Smooth muscle cell (in vitro differentiated cells): Measurements from ENCODE around the gene KLK15. TPM values are rescaled to one million over a fixed set of nuclear protein-coding genes. Genes with fewer than 3 reads are reported as not detected.

Experiments used
- DNase-seq: peaks from one replicate; lab custom pipeline; 2025; ENCODE audit not compliant: unreplicated experiment; lab: John Stamatoyannopoulos, UW
- H2AFZ ChIP-seq: fragments of 200-600 bp; sonication (generic); 2 replicates; pipeline ENCODE4 v1.6.0; 2016; ENCODE audit warnings: antibody characterized with exemption, low read depth, mild to moderate bottlenecking
- H3F3A ChIP-seq: fragments of 200-600 bp; sonication (generic); 2 replicates; pipeline ENCODE4 v1.6.0; 2017; ENCODE audit warnings: antibody characterized with exemption, low read depth
- H3K27ac ChIP-seq: fragments of 200-600 bp; sonication (generic); 2 replicates; pipeline ENCODE4 v1.5.1; 2016; ENCODE audit warnings: low read depth, mild to moderate bottlenecking
- H3K27me3 ChIP-seq: fragments of 200-600 bp; sonication (generic); 2 replicates; pipeline ENCODE4 v1.6.1; 2016; ENCODE audit warnings: low read depth, mild to moderate bottlenecking
- H3K36me3 ChIP-seq: fragments of 200-600 bp; sonication (generic); 2 replicates; pipeline ENCODE4 v1.5.1; 2016; ENCODE audit warnings: low read depth
- H3K4me1 ChIP-seq: fragments of 200-600 bp; sonication (generic); 2 replicates; pipeline ENCODE4 v1.5.1; 2016; ENCODE audit warnings: low read depth
- H3K4me2 ChIP-seq: fragments of 200-600 bp; sonication (generic); 2 replicates; pipeline ENCODE4 v1.6.0; 2016; ENCODE audit warnings: mild to moderate bottlenecking
- H3K4me3 ChIP-seq: fragments of 200-600 bp; sonication (generic); 2 replicates; pipeline ENCODE4 v1.5.1; 2016; ENCODE audit warnings: mild to moderate bottlenecking
- H3K79me2 ChIP-seq: fragments of 200-600 bp; sonication (generic); 2 replicates; pipeline ENCODE4 v1.6.0; 2016; ENCODE audit warnings: low read depth, mild to moderate bottlenecking
- H3K9ac ChIP-seq: fragments of 200-600 bp; sonication (generic); 2 replicates; pipeline ENCODE4 v1.6.0; 2016; ENCODE audit warnings: low read depth
- H3K9me3 ChIP-seq: fragments of 200-600 bp; sonication (generic); replicated peaks from 2 replicates; pipeline ENCODE4 v1.5.1; 2016; ENCODE audit warnings: low read depth
- H4K20me1 ChIP-seq: fragments of 200-600 bp; sonication (generic); 2 replicates; pipeline ENCODE4 v1.6.0; 2016; ENCODE audit warnings: low read depth
- CTCF ChIP-seq: fragments of 200-600 bp; sonication (generic); IDR thresholded peaks from 2 replicates; pipeline ENCODE4 v1.5.1; 2017; ENCODE audit warnings: borderline replicate concordance, mild to moderate bottlenecking, antibody characterized with exemption; ENCODE audit not compliant: insufficient read depth, poor library complexity, severe bottlenecking
- WGBS: methylation state at CpG from one replicate; pipeline ENCODE4 v1.1.7; 2016; ENCODE audit warnings: low lambda C conversion rate; 5-methylcytosine and 5-hydroxymethylcytosine counted together
- polyA plus RNA-seq: library from polyadenylated mRNA; unstranded; fragments of >200 nt; fragmentation: Nextera tagmentation; extraction: Ambion mirVana; gene quantifications from 2 replicates; pipeline ENCODE4 v1.2.1, GENCODE V29; 2016
- total RNA-seq: library from RNA; depleted of rRNA; stranded (reverse); fragments of >200 nt; gene quantifications from 2 replicates; pipeline ENCODE4 v1.2.3, GENCODE V29; 2014

The KLK15 gene, protein sequence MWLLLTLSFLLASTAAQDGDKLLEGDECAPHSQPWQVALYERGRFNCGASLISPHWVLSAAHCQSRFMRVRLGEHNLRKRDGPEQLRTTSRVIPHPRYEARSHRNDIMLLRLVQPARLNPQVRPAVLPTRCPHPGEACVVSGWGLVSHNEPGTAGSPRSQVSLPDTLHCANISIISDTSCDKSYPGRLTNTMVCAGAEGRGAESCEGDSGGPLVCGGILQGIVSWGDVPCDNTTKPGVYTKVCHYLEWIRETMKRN
- not detected in 2 replicates for total RNA-seq
- not detected in 2 replicates for polyA plus RNA-seq

GRCh38 chr19:50833117-50833801, at the start of gene KLK15:
Gene KLK15 (minus strand): TSS chr19:50833574. CDS start chr19:50831492, 2,082 bp downstream.
- H3K27me3 ChIP-seq: no peaks in the 10 kb centered on the region
- DNase-seq: no peak
- WGBS: 82% methylated on average over 8 of the region's 8 CpGs
- H4K20me1 ChIP-seq: no peaks in the 10 kb centered on the region
- no peaks in the 10 kb centered on the region for H3K9me3 ChIP-seq
- no peak within 1 kb of the TSS for H3K4me3 ChIP-seq
- no peaks in the 10 kb centered on the region for H3K4me1 ChIP-seq
- no peak within 1 kb of the TSS for H3K4me2 ChIP-seq
- H2AFZ ChIP-seq: no peak within 1 kb of the TSS
- H3K27ac ChIP-seq: no peak within 1 kb of the TSS
- TF ChIP-seq CTCF: no peak
- no peaks in the 10 kb centered on the region for H3K36me3 ChIP-seq
- H3K79me2 ChIP-seq: no peaks in the 10 kb centered on the region
- H3K9ac ChIP-seq: no peak within 1 kb of the TSS
- H3F3A ChIP-seq: no peaks in the 10 kb centered on the region

DNA sequence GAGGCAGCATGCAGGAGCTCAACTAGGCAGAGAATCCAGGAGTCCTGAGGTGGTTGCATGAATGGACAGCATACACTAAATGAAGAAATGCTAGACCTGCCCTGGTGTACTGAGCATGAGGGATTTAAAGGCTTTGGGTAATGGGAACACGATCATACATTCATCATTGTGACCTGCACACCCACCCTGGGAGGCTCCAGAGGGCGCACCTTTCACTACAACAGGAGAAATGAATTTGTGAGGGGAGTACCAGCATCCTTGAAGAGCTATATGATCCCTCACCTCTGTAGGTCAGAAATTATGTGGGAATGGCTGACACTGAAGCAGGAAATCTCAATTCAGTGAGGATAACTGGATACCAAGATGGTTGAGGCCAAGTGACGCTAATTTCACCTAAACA, 48.8 kb upstream of the KLK15 start:
- Histone ChIP-seq H3K4me3 (no peak overlapping the region), H3K9ac (no peak overlapping the region), H3K27me3 (peaks cover 14% of the 10 kb centered on the region), H3K79me2 (no peaks in the 10 kb centered on the region), H3K9me3 (no peaks in the 10 kb centered on the region), H3K4me1 (no peaks in the 10 kb centered on the region), H3K36me3 (no peaks in the 10 kb centered on the region), H4K20me1 (no peaks in the 10 kb centered on the region), H2AFZ (no peak overlapping the region), H3K4me2 (no peak overlapping the region), H3F3A (no peaks in the 10 kb centered on the region), H3K27ac (no peak overlapping the region)
- no peak for DNase-seq
- WGBS: 55% methylated on average over 3 of the region's 3 CpGs
- TF ChIP-seq CTCF: no peak

DNA sequence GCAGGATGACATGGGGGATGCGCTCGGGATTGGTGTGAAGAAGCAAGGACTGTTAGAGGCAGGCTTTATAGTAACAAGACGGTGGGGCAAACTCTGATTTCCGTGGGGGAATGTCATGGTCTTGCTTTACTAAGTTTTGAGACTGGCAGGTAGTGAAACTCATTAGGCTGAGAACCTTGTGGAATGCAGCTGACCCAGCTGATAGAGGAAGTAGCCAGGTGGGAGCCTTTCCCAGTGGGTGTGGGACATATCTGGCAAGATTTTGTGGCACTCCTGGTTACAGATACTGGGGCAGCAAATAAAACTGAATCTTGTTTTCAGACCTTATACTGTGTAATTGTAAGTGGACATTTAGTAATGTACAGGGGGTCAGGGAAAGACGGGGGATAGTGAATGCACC, 46.9 kb upstream of the KLK15 start:
- Histone ChIP-seq H3K4me3 (no peak overlapping the region), H3F3A (no peaks in the 10 kb centered on the region), H3K4me2 (no peak overlapping the region), H3K4me1 (no peaks in the 10 kb centered on the region), H3K79me2 (no peaks in the 10 kb centered on the region), H3K9ac (no peak overlapping the region), H3K9me3 (no peaks in the 10 kb centered on the region), H3K27ac (no peak overlapping the region), H3K36me3 (no peaks in the 10 kb centered on the region), H2AFZ (no peak overlapping the region), H4K20me1 (no peaks in the 10 kb centered on the region), H3K27me3 (peaks cover 20% of the 10 kb centered on the region)
- no peak for DNase-seq
- no peak for TF ChIP-seq CTCF
- WGBS: 79% methylated on average over 5 of the region's 5 CpGs
